ENCODE measurements around the gene PHOX2A. TPM values are rescaled to one million over a fixed set of nuclear protein-coding genes. Genes with fewer than 3 reads are reported as not detected.

PHOX2A gene
- total RNA-seq, 1 donor from 2014 or later = not detected

DNA sequence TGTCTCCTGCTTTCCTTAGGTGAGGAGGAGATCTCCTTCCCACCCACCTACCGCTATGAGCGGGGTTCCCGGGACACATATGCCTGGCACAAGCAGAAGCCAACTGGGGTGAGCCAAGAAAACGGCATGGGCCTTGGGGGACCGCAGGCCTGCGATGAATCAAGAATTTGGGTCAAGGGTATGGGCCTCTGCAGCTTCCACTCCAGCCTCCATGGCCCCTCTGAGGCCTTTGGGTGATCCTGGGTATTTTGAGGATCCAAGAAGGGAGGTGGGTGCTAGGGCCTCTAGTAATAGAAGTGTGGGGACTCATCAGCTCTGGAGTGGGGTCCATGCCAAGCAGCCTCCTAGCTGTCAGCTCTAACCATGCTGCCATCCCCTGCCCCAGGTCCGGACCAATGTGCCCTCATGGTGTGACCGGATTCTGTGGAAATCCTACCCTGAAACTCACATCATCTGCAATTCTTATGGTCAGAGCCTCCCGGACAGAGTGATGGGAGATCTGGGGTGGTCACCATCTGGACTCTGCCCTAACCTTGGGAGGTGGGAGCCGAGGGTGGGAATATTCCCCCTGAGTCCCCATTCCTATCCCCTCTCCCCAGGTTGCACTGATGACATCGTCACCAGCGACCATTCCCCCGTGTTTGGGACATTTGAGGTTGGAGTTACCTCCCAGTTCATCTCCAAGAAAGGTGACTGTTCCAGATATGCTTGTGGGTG is 10.8 kb downstream of the PHOX2A start:
- H3K4me1 ChIP-seq = no peaks in the 10 kb centered on the region
- H3K36me3 ChIP-seq = peaks cover 83 to 92% of the 10 kb centered on the region in 2 donors
- no peak overlapping the region for H3K27ac ChIP-seq
- TF ChIP-seq, protein P1, sequence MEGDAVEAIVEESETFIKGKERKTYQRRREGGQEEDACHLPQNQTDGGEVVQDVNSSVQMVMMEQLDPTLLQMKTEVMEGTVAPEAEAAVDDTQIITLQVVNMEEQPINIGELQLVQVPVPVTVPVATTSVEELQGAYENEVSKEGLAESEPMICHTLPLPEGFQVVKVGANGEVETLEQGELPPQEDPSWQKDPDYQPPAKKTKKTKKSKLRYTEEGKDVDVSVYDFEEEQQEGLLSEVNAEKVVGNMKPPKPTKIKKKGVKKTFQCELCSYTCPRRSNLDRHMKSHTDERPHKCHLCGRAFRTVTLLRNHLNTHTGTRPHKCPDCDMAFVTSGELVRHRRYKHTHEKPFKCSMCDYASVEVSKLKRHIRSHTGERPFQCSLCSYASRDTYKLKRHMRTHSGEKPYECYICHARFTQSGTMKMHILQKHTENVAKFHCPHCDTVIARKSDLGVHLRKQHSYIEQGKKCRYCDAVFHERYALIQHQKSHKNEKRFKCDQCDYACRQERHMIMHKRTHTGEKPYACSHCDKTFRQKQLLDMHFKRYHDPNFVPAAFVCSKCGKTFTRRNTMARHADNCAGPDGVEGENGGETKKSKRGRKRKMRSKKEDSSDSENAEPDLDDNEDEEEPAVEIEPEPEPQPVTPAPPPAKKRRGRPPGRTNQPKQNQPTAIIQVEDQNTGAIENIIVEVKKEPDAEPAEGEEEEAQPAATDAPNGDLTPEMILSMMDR (IDR thresholded peaks at IDR 0.05) = no peak
- DNase-seq (ENCODE audit: low spot score in 2 of 2) = peak in 1 of 2 donors; percentile 39
- intact Hi-C loops (cut with DNase I) = no loop called here
- no peaks in the 10 kb centered on the region for H3K27me3 ChIP-seq
- H3K4me3 ChIP-seq = no peak overlapping the region
- no peaks in the 10 kb centered on the region for H3K9me3 ChIP-seq

DNA sequence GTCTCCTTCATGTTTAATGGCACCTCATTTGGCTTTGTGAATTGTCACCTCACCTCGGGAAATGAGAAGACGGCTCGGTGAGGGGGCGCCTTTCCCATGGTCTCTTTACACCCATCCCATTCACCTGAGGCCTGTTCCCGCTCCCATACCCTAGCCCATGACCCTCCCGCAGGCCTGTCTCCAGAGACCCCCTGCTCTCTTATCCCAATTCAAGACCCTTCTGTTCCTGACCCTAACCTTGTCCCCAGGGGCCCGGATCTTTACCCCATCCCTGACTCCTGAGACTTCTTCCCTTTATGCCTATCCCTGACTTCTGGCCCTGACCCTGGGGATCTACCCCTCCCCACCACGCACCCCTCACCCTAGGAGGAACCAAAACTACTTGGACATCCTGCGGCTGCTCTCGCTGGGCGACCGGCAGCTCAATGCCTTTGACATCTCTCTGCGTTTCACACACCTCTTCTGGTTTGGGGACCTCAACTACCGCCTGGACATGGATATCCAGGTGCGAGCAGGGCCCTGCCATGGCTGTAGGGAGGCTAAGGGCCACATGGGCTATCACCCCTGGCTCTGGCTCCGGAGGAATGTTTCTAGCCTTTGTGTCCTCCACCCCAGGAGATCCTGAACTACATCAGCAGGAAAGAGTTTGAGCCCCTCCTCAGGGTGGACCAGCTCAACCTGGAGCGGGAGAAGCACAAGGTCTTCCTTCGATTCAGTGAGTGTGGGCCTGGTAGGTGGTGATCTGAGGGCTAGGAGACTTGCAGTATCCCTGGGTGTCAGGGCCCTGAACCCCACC is 11.5 kb downstream of the PHOX2A start:
- Histone ChIP-seq H3K9me3 (no peaks in the 10 kb centered on the region), H3K4me1 (no peaks in the 10 kb centered on the region), H3K27me3 (no peaks in the 10 kb centered on the region), H3K4me3 (no peak overlapping the region), H3K36me3 (peaks cover 82 to 93% of the 10 kb centered on the region in 2 donors), H3K27ac (no peak overlapping the region)
- intact Hi-C loops (cut with DNase I) = no loop called here
- DNase-seq (ENCODE audit: low spot score in 2 of 2) = peak in 1 of 2 donors; percentile 62
- TF ChIP-seq, protein P1 (IDR thresholded peaks at IDR 0.05) = no peak

DNA sequence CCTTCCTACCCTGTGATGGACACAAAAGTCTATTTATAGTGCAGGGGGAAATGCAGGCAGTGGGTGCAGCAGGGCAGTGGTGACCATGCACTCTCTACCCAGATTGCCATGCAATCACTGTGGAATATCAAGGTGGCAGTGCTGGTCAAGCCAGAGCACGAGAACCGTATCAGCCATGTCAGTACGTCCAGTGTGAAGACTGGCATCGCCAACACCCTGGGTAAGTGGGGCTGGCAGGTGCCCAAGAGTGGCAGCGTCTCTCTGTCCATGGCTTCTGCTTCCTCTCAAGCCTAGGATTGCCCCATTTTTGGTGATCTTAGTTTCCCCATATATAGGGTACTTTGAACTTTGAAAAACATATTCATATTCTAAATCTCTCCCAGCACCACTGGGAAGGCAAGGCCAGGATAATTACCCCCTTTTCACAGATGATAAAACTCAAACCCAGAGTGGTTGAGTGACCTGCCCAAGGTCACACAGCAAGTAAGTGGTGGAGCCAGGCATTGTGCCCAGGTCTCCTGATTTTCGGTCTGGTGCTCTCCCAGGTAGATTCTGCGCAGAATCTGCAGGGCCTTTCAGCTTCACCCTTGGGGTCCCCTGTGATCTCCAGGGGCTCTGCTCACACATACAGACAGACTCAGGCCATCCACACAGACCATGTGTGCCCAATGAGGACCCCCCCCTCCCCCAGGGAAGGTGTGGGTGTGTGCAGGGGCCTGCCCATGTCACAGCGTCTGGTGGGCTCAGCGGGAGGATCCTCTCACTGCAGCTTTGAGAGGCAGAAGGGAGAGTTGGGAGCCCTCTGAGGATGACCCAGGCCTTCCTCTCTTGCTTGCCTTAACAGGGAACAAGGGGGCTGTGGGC is 12.3 kb downstream of the PHOX2A start:
- intact Hi-C loops (cut with DNase I) = no loop called here
- Histone ChIP-seq H3K27me3 (no peaks in the 10 kb centered on the region), H3K27ac (no peak overlapping the region), H3K36me3 (peaks cover 78 to 93% of the 10 kb centered on the region in 2 donors), H3K4me1 (peaks cover 0 to 1% of the 10 kb centered on the region in 2 donors), H3K9me3 (no peaks in the 10 kb centered on the region), H3K4me3 (no peak overlapping the region)
- peak in 1 of 2 donors; percentile 53 for DNase-seq (ENCODE audit: low spot score in 2 of 2)
- TF ChIP-seq, protein P1 (IDR thresholded peaks at IDR 0.05) = no peak

DNA sequence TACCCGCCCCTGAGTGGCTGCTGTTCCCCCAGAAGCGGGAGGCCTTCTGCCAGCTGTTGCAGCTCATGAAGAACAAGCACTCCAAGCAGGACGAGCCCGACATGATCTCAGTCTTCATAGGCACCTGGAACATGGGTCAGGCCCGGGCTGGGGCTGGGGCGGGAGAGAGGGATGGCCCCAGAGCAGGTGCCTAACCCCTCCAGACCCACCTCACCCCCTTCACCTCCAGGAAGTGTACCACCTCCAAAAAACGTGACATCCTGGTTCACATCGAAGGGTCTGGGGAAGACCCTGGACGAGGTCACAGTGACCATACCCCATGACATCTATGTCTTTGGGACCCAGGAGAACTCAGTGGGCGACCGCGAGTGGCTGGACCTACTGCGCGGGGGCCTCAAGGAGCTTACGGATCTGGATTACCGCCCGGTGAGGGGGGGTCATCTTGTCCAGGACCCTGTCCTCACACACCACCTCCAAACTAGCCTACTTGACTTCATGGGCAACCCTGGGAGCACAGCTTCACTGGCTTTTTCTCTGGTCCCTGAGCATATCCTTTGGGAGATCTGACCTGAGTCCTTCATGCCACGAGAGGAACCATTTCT is 13.1 kb downstream of the PHOX2A start:
- intact Hi-C loops (cut with DNase I) = no loop called here
- Histone ChIP-seq H3K36me3 (peaks cover 76 to 90% of the 10 kb centered on the region in 2 donors), H3K9me3 (no peaks in the 10 kb centered on the region), H3K27ac (no peak overlapping the region), H3K4me3 (no peak overlapping the region), H3K27me3 (no peaks in the 10 kb centered on the region), H3K4me1 (peaks cover 0 to 7% of the 10 kb centered on the region in 2 donors)
- TF ChIP-seq, protein P1 (IDR thresholded peaks at IDR 0.05) = no peak
- no peak for DNase-seq (ENCODE audit: low spot score in 2 of 2)

Measured in ascending aorta (tissue), 2 donors.